ENCODE measurements around the gene SLC25A20.

SLC25A20 gene

DNA sequence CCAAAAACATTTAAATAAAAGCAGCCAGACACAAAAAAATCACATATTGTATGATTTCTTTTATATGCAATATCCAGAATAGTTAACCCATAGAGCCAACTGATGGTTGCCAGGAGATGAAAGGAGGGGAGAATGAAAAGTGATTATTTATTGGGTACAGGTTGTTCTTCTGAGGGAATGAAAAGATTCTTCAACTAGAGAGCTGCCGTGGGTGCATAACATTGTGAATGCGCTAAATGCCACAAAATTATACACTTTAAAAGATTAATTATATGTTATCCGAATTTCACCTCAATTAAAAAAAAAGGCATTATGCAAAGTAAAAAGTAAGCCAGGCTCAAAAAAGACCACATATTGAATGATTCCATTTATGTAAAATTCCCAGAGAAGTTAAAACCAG, 87.2 kb downstream of the SLC25A20 start:
- Histone ChIP-seq H3K79me2 (ENCODE audit: insufficient read depth, low read length) (peaks cover 5% of the 10 kb centered on the region), H3F3A (ENCODE audit: insufficient read depth, low read length) (no peaks in the 10 kb centered on the region), H4K20me1 (ENCODE audit: insufficient read depth, low read length) (no peaks in the 10 kb centered on the region), H3K27me3 (ENCODE audit: insufficient read depth, low read length) (no peaks in the 10 kb centered on the region), H2AFZ (ENCODE audit: low read length) (no peak overlapping the region), H3K4me2 (ENCODE audit: low read length) (no peak overlapping the region), H3K9me2 (ENCODE audit: low read depth, low read length) (no peaks in the 10 kb centered on the region), H3K4me3 (ENCODE audit: low read depth, low read length, poor library complexity, severe bottlenecking) (no peak overlapping the region), H3K36me3 (ENCODE audit: insufficient read depth, low read length) (no peaks in the 10 kb centered on the region; the same call in 1 of the 2 replicates), H3K9ac (ENCODE audit: low read length) (no peak overlapping the region), H3K27ac (ENCODE audit: low read depth, low read length, poor library complexity, severe bottlenecking) (peak overlapping the region; percentile 38), H3K9me3 (ENCODE audit: low read length) (no peaks in the 10 kb centered on the region), H3K4me1 (ENCODE audit: insufficient read depth, low read length, severe bottlenecking) (peaks cover 13% of the 10 kb centered on the region)
- TF ChIP-seq EZH2 (IDR thresholded peaks at IDR 0.05; ENCODE audit: borderline replicate concordance, low read length): no peak
- TF ChIP-seq, protein P1, sequence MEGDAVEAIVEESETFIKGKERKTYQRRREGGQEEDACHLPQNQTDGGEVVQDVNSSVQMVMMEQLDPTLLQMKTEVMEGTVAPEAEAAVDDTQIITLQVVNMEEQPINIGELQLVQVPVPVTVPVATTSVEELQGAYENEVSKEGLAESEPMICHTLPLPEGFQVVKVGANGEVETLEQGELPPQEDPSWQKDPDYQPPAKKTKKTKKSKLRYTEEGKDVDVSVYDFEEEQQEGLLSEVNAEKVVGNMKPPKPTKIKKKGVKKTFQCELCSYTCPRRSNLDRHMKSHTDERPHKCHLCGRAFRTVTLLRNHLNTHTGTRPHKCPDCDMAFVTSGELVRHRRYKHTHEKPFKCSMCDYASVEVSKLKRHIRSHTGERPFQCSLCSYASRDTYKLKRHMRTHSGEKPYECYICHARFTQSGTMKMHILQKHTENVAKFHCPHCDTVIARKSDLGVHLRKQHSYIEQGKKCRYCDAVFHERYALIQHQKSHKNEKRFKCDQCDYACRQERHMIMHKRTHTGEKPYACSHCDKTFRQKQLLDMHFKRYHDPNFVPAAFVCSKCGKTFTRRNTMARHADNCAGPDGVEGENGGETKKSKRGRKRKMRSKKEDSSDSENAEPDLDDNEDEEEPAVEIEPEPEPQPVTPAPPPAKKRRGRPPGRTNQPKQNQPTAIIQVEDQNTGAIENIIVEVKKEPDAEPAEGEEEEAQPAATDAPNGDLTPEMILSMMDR (IDR thresholded peaks at IDR 0.05; ENCODE audit: low read length): no peak

Data from OCI-LY1 (cell line).